Stimulated activated CD8-positive, alpha-beta memory T cell treated with anti-CD3 and anti-CD28 coated beads, Interleukin-4, amount 100 ng/mL, for 4 hours (primary cell): ENCODE data around the gene RAPGEF4.

ENCODE experiments used
- DNase-seq, 2 donors: peaks; one replicate each; pipeline ENCODE4 v3.0.0-alpha.2; 2020; ENCODE audit warnings: low read depth in 2 of 2, low spot score in 1 of 2

The RAPGEF4 gene

GRCh38 chr2:173056705-173057364 is 321.2 kb downstream of the RAPGEF4 start:
- DNase-seq, result no peak

- no peak for DNase-seq
Measured at GRCh38 chr2:173058097-173058496, 322.5 kb downstream of the RAPGEF4 start.

- no peak for DNase-seq
Measured at GRCh38 chr2:173058673-173059072, 323.0 kb downstream of the RAPGEF4 start.

- DNase-seq, result no peak
Measured at GRCh38 chr2:173059292-173059691, 323.6 kb downstream of the RAPGEF4 start.

GRCh38 chr2:173059971-173060461 is 324.4 kb downstream of the RAPGEF4 start:
- no peak for DNase-seq

DNA sequence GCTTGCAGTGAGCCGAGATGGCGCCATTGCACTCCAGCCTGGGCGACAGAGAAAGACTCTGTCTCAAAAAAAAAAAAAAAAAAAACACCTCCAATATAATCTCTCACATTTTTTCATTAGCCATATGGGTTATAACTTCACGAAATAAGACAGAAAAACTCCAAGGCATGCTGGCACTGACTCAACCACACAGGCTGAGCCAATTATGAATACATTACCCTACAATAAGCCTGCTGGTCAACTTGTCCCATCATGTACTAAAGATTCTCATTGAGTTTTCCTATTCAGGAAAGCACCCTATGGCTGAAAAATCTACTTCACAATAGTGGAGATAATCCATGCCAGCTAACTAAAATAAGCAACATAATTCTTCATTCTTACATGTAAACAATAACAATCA is 327.2 kb downstream of the RAPGEF4 start:
- no peak for DNase-seq

DNA sequence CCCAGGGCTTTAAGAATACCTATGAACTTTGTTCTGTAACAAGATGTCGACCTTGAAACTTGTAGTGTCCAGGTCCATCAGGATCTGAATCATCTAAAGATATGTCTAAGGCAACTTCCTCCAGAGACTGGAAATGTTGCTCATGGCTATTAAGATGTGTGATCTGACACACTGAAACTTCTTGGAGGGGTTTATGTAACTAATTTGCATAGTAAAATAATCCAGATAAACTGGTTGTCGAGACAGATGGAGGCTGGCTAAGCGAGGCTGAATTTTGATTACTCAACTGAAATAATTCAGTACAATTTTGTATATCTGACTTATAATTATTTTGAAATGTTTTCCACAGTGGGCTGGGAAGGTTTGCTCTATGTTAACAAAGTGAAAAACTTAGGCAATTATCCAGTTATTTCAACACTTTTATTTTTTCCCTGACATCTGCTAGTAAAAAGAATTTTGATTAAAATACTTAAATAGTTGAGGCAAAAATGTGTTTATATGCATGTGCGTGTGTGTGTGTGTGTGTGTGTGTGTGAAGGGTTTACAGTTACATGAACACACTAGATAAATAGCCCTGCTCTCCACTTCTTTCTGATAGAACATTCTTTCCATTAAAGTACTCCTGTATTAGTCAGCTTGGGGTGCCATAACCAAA is 328.6 kb downstream of the RAPGEF4 start:
- no peak for DNase-seq

DNA sequence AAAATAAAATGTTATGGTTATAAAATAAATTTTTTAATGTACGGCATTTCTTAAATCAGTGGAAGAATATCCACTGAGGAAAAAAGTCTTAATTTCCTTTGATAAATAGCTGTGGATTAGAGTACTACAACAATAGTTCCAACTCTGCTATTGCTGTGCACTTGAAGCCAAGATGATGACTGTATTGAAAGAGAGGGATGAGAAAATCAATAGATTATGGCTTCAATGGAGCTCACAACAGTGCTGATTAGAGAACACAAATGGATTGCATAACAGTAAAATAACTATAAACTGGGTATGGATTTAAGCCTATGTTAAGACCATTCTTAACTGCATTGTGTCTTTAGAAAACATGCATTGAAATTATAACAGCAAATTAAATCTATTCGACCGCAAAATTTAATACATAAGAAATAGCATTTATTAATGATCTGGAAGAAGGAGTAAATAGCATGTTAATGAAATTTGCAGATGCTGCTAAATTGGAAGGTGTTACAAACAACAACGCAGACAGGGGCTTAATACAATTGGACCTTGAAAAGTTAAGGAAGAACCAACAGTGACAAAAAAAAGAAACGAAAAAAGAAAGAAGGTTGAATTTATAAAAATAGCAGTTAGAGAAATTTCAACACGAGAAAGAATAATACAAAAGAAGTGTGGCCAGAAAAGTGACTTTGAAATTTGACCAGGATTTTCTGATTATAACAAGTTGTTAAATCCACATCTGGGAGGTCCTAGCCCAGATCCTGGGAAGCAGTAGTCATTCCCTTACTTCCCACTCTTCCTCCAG is 331.4 kb downstream of the RAPGEF4 start:
- DNase-seq, result no peak

- DNase-seq, result no peak
Measured at GRCh38 chr2:173075056-173075780, 339.6 kb downstream of the RAPGEF4 start.

DNA sequence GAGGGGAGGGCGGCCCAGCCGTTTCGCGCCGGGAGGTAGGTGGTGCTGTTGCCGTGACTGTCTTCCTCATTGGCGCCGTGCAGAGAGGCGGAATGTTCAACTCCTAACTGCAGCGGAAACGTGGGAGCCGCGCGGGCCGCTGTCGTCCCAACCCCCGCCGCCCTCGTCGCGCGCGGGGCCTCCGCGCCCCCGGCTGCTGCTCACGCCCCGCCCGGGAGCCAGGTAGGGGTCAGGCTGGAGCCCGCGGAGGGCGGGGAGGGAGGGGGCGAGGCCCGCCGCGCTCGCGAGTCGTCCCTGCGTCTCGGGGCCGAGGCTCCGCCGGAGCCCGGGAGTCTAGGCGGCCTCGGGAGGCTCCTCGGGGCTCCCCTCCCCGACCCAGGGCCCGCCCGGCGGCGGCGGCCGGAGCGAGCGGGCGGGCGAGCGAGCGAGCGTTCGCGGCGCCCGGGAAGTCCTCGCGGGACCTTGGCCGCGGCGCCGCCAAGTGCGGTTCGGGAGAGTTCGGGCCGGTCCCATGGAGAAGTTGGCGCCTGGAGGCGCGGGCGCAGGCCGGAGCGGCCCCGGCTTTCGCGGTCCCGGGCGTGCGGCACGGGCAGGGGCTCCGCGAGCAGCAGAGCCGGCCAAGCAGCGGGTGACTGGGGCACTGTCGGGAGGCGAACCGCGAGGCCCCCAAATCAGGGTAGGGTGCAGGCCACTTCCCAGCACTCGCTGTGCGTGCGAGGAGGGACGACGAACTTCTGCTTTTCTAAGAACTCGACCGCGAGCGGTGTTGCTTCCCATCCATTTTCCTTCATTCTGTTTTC is 340.3 kb downstream of the RAPGEF4 start, which contains the start of gene MAP3K20:
TSS of gene MAP3K20 (plus strand) at position 66 of the 800 bp plus-strand sequence. CDS start 15,186 bp downstream, outside the sequence.
- DNase-seq, result no peak

DNA sequence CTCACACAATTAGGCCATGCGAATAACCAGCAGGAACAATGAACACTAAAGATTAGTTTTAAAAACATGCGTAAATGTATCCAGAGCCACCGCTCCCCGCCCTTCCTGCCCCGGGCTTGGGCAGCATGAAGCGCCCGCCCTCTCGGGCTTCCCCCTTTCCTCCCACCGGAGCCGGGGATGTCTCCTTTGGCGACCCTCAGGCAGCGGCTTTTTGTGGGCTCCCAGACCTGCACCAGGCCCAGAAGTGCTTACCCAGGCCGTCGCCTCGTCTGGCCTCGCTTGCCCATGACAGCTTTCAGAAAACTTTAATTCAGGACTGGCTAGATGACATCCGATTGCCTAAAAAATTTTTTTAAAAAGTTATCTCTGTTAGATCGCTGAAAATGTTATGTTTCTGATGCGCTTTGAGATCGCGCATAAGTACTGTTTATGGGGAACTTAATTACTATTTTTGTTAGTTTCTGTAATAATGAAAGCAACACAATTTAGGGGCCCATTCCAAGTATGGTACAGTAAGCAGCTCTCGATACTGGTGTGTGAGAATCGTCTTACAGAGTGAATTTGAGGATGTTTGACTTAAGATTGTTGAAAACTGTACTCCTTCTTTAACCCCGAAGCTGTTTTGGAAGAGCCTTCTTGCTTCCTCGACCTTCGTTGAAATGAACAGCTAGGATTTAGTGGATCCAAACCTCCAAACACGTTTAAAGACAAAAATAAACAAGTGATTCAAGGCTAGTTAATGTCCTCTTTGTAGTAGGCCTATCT is 341.1 kb downstream of the RAPGEF4 start:
- DNase-seq, result no peak

DNA sequence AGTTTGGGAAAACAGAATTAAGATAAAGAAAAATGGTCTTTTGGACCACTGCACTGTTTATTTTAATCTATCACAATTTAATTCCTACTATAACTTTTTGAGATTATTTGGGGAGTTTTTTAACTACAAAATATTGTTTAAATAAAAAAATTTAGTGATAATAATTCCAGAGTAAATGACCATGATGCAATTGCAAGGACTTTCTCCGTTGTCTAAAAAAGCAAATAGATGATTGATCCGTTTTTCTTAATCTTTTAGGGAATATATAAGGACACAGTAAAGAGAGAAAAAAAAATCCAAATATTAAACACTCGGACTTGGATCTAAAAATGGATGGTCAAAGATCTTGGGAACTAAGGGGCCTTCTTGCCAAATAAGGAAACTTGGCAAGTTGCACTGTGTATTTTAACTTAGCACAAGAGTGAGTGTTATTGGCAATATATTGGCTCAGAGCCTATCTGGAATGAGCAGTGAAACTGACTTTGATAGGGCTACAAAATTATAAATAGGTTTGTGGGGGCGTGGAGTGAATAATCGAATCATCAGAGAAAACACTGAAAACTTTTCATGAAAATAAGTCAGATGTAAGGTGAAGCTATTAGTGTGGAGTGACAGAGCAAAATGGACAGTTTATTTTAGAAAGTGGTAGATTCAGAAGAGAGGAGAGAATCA is 342.0 kb downstream of the RAPGEF4 start:
- no peak for DNase-seq

DNA sequence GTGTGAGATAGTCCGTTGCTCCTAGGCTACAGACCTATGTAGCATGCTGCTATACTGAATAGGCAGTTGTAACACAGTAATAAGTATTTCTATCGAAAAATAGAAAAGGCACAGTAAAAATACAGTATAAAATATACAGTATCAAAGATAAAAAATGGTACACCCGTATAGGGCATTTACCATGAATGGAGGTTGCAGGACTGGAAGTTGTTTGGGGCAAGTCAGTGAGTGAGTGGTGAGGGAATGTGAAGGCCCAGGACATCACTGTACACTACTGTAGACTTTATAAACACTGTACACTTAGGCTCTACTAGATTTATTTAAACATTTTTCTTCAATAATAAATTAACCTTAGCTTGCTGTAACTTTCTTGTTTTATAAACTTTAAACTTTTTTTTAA is 343.5 kb downstream of the RAPGEF4 start:
- no peak for DNase-seq

GRCh38 chr2:173079973-173080860 is 344.6 kb downstream of the RAPGEF4 start:
- no peak for DNase-seq

- DNase-seq, result no peak
Measured at GRCh38 chr2:173086518-173087213, 351.0 kb downstream of the RAPGEF4 start.

DNA sequence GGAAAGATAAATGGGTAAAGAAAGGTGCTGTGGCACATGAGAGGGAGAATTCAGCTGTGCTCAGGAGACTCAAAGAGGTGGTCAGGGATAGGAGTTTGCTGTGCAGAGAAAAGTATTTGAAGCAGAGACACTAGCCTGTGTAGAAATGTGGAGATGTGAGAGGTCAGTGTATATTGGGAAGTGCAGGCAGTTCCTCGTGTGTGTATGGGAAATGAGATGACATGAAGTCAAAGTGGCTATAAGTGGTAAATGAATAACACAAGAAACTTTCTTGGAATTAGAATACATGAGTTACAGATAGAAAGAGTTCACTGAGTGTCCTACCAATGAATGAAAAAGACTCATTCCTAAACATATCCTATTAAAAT is 351.6 kb downstream of the RAPGEF4 start:
- DNase-seq, result no peak

DNA sequence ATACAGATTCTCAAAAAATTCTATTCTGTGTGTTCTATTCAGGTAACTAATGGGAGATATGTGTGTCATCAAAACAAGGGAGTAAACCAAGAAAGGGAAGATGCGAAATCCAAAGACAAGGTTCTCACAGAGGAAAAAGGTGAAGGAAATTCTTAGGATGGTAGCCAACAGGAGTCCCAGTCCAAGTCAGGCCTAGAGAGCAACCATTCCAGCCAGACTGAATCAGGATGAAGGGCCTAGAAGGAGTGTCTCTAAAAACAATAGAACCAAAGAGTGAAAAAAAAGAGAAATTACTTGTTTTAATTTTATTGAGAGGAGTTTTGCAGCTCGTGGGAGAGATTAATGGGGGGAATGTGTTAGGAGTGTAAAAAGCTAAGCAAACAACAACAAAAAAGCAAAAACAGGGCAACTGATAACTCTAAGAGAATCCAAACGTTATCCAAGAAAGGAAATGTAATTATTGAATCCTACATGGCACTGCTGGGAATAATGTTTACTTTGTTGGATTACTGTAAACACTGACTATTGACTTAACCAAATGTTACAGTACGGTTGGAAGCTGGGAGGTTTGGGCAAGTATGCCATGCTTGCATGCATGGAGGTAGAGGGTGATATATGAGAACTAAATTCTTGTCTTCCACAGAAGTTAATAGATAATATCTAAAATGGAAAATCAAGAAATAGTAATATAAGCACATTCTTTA is 352.3 kb downstream of the RAPGEF4 start:
- DNase-seq, result no peak
